Psoas muscle (tissue), 8 donors: ENCODE results near the gene PTPN1. TPM values are rescaled to one million over a fixed set of nuclear protein-coding genes. Genes with fewer than 3 reads are reported as not detected.

ENCODE experiments used
- ATAC-seq, 4 donors: fragments of 200-7000 bp; cut with Tn5 transposase; one replicate each; pipeline ENCODE4 v1.9.1; 2020; ENCODE audit warnings: moderate library complexity in 3 of 4, mild to moderate bottlenecking in 2 of 4
- DNase-seq, 2 donors: peaks; one replicate each; pipeline ENCODE4 v3.0.0-alpha.2; 2020
- H3K27ac ChIP-seq: fragments of 200-600 bp; one replicate; pipeline ENCODE4 v1.8.0; 2022
- H3K27me3 ChIP-seq, 3 donors: fragments of 200-600 bp in 1 of 3; one replicate each; pipeline versions ENCODE4 v1.6.1 to v1.8.0; 2013 to 2022; ENCODE audit warnings: low read length in 2 of 3, mild to moderate bottlenecking in 2 of 3, moderate library complexity in 1 of 3; ENCODE audit not compliant: insufficient read depth in 3 of 3
- H3K36me3 ChIP-seq, 2 donors: fragments of 200-600 bp in 1 of 2; one replicate each; pipeline versions ENCODE4 v1.6.1 to v1.8.0; 2013 to 2022; ENCODE audit warnings: low read depth in 1 of 2, mild to moderate bottlenecking in 1 of 2, moderate library complexity in 1 of 2; ENCODE audit not compliant: insufficient read depth in 1 of 2
- H3K4me1 ChIP-seq: fragments of 200-600 bp; one replicate; pipeline ENCODE4 v1.8.0; 2022
- H3K4me3 ChIP-seq: fragments of 200-600 bp; one replicate; pipeline ENCODE4 v1.8.0; 2022; ENCODE audit warnings: mild to moderate bottlenecking
- H3K9me3 ChIP-seq: fragments of 200-600 bp; one replicate; pipeline ENCODE4 v1.8.0; 2022
- WGBS, 3 donors: extraction: QIAGEN DNeasy Blood & Tissue Kit; methylation state at CpG; one replicate each; pipeline versions ENCODE4 v1.1.6 to v1.1.7; 2013; 5-methylcytosine and 5-hydroxymethylcytosine counted together
- intact Hi-C, 2 donors: fragments of 100-400 bp; cut with DNase I; formaldehyde crosslinking; loops; one replicate each; pipeline versions ENCODE4 v1.11.0 to v1.14.2; 2022
- polyA plus RNA-seq, 3 donors: library from polyadenylated mRNA; stranded (reverse); fragments of 200-250 nt; gene quantifications; one replicate each; pipeline ENCODE4 v1.2.3, GENCODE V29; 2013
- total RNA-seq, 4 donors: library from RNA; stranded (reverse); fragmentation: NEBNext Ultra II Directional in 2 of 4; extraction: Animal tissue kit (Norgen Biotek cat#: 25700) in 2 of 4; gene quantifications; one replicate each; pipeline versions ENCODE4 v1.2.1 to v1.2.4, GENCODE V29; 2021 to 2023
- TF ChIP-seq, protein P1 (sequence below): fragments of 200-600 bp; IDR thresholded peaks from one replicate; pipeline ENCODE4 v1.8.0; 2022; ENCODE audit warnings: antibody characterized with exemption
- donor health status: healthy with polysubstance abuse.
- donor health status: DM: no; HTN: no; CAD: no; lungs with moderate emphysema.
- donor health status: Bipolar disorder and iron deficiency.
- donor health status: healthy.
- donor health status: DM: yes; HTN: yes; CAD: no.
- donor health status: DM: no; HTN: no; CAD: no.
- donor health status: DM: no; HTN: no; CAD: no.
- donor health status: DM: yes; HTN: yes; CAD: no.

PTPN1 gene
- total and polyA plus RNA-seq, 7 donors: 28.7 to 112 (median 46.1) TPM

DNA sequence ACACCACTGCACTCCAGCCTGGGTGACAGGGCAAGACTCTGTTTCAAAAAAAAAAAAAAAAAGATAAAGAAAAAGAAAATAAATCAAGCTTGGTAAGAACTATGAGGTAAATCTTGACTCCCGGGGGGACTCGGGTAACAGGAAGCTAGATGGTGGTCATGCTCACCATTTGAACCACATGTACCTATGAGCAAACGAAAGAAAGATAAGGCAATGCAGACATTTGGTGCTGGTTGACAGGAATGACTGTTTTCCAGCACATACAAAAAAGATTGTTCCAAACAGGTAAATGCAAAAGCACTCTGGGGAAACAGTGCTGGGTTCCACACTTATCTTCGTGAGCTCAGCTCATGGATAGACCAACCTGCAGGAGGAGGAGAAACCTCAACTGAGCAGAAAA is 22.8 kb upstream of the PTPN1 start:
- Histone ChIP-seq H3K9me3 (no peaks in the 10 kb centered on the region), H3K36me3 (no peaks in the 10 kb centered on the region), H3K27ac (no peak overlapping the region), H3K4me3 (no peak overlapping the region), H3K4me1 (peaks cover 9% of the 10 kb centered on the region), H3K27me3 (no peaks in the 10 kb centered on the region)
- intact Hi-C loops: no loop called here
- no peak for DNase-seq
- TF ChIP-seq, protein P1, sequence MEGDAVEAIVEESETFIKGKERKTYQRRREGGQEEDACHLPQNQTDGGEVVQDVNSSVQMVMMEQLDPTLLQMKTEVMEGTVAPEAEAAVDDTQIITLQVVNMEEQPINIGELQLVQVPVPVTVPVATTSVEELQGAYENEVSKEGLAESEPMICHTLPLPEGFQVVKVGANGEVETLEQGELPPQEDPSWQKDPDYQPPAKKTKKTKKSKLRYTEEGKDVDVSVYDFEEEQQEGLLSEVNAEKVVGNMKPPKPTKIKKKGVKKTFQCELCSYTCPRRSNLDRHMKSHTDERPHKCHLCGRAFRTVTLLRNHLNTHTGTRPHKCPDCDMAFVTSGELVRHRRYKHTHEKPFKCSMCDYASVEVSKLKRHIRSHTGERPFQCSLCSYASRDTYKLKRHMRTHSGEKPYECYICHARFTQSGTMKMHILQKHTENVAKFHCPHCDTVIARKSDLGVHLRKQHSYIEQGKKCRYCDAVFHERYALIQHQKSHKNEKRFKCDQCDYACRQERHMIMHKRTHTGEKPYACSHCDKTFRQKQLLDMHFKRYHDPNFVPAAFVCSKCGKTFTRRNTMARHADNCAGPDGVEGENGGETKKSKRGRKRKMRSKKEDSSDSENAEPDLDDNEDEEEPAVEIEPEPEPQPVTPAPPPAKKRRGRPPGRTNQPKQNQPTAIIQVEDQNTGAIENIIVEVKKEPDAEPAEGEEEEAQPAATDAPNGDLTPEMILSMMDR: no peak
- 84 to 88% (median 87%) methylated on average over 4 of the region's 4 CpGs for WGBS, 3 donors
- ATAC-seq: no peak

DNA sequence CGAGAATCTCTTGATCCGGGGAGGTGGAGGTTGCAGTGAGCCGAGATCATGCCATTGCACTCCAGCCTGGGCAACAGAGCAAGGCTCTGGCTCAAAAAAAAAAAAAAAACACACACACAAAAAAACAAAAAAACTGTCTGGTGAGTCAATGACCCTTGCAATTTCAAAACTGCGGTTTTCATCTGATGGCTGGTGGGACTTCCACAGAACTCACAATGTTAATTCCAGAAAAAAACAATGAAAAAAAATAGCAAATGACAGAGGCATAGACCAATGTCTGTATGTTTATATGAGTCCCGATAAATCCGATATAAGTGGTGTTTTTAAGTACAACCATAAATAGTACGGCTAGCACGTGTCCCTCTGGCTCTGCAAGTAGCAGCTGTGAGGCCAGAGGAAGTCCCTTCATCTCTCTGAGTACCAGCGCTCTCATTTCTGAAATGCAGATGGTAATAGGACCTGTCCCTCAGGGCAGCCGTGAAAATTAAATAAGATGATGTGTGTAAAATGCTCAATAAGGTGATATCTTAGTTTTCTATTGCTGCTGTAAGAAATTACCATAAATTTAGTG is 21.9 kb upstream of the PTPN1 start:
- no peak overlapping the region for H3K27ac ChIP-seq
- H3K27me3 ChIP-seq: no peaks in the 10 kb centered on the region
- H3K36me3 ChIP-seq: no peaks in the 10 kb centered on the region
- intact Hi-C loops: no loop called here
- WGBS, 3 donors: 55 to 68% (median 55%) methylated on average over 10 of the region's 10 CpGs
- ATAC-seq (no peak), DNase-seq (no peak)
- H3K4me3 ChIP-seq: no peak overlapping the region
- TF ChIP-seq, protein P1: no peak
- H3K9me3 ChIP-seq: no peaks in the 10 kb centered on the region
- peaks cover 9% of the 10 kb centered on the region for H3K4me1 ChIP-seq

DNA sequence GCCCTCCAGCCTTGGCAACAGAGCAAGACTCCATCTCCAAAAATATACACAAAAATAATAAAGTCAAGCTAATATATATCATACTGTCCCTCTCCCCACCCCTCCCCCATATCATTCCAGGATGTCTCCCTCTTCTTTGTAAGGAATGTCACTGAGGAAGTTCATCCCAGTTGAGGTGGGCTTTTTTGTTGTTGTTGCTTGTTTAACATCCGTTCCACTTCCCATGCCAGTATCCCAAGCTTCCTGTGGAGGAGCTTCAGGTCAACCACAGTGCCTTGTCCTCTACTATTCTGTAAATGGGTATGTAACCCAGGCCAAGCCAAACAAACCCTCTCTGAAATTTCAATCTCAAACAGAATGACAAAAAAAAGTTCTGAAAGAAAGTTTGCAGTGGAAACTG is 19.0 kb upstream of the PTPN1 start:
- no peak for ATAC-seq
- 48 to 56% (median 56%) methylated on average over 1 of the region's 1 CpG for WGBS, 3 donors
- H3K36me3 ChIP-seq: no peaks in the 10 kb centered on the region

DNA sequence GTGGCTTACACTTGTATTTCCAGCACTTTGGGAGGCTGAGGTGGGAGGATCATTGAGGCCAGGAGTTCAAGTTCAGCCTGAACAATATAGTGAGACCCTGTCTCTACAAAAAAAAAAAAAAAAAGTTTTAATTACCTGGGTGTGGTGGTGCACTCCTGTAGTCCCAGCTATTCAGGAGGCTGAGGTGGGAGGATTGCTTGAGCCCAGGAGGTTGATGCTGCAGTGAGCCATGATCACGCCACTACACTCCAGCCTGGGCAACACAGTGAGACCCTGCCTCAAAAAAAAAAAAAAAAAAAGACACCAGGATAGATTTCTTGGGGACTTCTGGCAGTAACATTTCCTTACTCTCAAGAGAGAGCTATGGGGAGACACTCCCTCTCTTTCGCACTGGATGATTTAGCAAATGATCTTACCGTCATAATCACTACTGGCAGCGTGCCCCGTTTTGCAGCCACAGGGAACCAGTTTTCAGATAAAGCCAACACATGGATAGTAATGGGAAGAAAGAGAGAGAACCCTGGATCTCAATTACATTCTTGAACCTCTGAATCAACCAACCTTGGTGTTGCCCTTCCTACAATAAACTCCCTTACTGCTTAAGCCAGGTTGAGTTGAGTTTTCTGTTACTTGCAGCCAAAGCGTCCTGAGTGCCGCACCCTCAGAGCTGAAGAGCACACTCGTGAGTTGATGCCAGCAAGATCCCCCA is 18.1 kb upstream of the PTPN1 start:
- 62 to 73% (median 67%) methylated on average over 8 of the region's 8 CpGs for WGBS, 3 donors
- intact Hi-C loops: no loop called here
- TF ChIP-seq, protein P1: no peak
- DNase-seq (peak in 1 of 2 donors; percentile 30), ATAC-seq (no peak)
- Histone ChIP-seq H3K36me3 (no peaks in the 10 kb centered on the region), H3K4me3 (no peak overlapping the region), H3K9me3 (no peaks in the 10 kb centered on the region), H3K27ac (no peak overlapping the region), H3K27me3 (no peaks in the 10 kb centered on the region), H3K4me1 (no peaks in the 10 kb centered on the region)

More for the DNA sequence above, 19.0 kb upstream of the PTPN1 start:
- Histone ChIP-seq H3K4me1 (no peaks in the 10 kb centered on the region), H3K27me3 (no peaks in the 10 kb centered on the region), H3K9me3 (no peaks in the 10 kb centered on the region), H3K4me3 (no peak overlapping the region), H3K27ac (no peak overlapping the region)
- TF ChIP-seq, protein P1: no peak
- DNase-seq: no peak
- intact Hi-C loops: no loop called here
